Endothelial cell (in vitro differentiated cells): ENCODE data around the gene CALR. TPM values are rescaled to one million over a fixed set of nuclear protein-coding genes. Genes with fewer than 3 reads are reported as not detected.
"Not testable (repeated sequence)": the region's sequence is repeated elsewhere in the genome, so short reads cannot be mapped to it uniquely, and the experiment has no call there.

Source experiments
- DNase-seq: peaks from one replicate; pipeline ENCODE4 v3.0.0; 2021; ENCODE audit warnings: low spot score
- H3K27ac Mint-ChIP-seq: one replicate; pipeline ENCODE4 v1.8.0; 2021; ENCODE audit warnings: mixed read lengths, inconsistent platforms; ENCODE audit not compliant: unreplicated experiment
- H3K27me3 Mint-ChIP-seq: one replicate; pipeline ENCODE4 v1.8.0; 2021; ENCODE audit warnings: mild to moderate bottlenecking, moderate library complexity, mixed read lengths, inconsistent platforms; ENCODE audit not compliant: unreplicated experiment
- H3K36me3 Mint-ChIP-seq: one replicate; pipeline ENCODE4 v1.8.0; 2021; ENCODE audit warnings: mild to moderate bottlenecking, low read depth, mixed read lengths, inconsistent platforms; ENCODE audit not compliant: unreplicated experiment
- H3K4me1 Mint-ChIP-seq: one replicate; pipeline ENCODE4 v1.8.0; 2021; ENCODE audit warnings: mild to moderate bottlenecking, mixed read lengths, inconsistent platforms; ENCODE audit not compliant: unreplicated experiment
- H3K4me3 Mint-ChIP-seq: one replicate; pipeline ENCODE4 v1.8.0; 2021; ENCODE audit warnings: mild to moderate bottlenecking, mixed read lengths, inconsistent platforms; ENCODE audit not compliant: unreplicated experiment
- H3K9me3 Mint-ChIP-seq: one replicate; pipeline ENCODE4 v1.8.0; 2021; ENCODE audit warnings: mixed read lengths, inconsistent platforms; ENCODE audit not compliant: unreplicated experiment
- long read RNA-seq: library from polyadenylated mRNA; unstranded; transcript quantifications from one replicate; pipeline ENCODE4 v2.0.0, GENCODE V29; 2020; ENCODE audit not compliant: unreplicated experiment
- total RNA-seq: library from RNA; stranded (reverse); fragmentation: NEBNext Ultra II Directional; extraction: Animal tissue kit (Norgen Biotek cat#: 25700); gene quantifications from one replicate; pipeline ENCODE4 v1.2.1, GENCODE V29; 2021; ENCODE audit not compliant: unreplicated experiment
- TF ChIP-seq, protein P1 (sequence below): fragments of 200-600 bp; sonication (generic); IDR thresholded peaks from one replicate; pipeline ENCODE4 v1.5.0; 2021; ENCODE audit warnings: antibody characterized with exemption; ENCODE audit not compliant: unreplicated experiment

CALR gene
- 963 TPM for total RNA-seq
- long read RNA-seq, transcript CALR-201 (9 exons, 1,903 nt), result major isoform, 896 of 987 reads
- long read RNA-seq, partial matches to known transcripts, result 16 of 987 reads
- long read RNA-seq, other reads (novel, unspliced or antisense), result 73 of 987 reads

DNA sequence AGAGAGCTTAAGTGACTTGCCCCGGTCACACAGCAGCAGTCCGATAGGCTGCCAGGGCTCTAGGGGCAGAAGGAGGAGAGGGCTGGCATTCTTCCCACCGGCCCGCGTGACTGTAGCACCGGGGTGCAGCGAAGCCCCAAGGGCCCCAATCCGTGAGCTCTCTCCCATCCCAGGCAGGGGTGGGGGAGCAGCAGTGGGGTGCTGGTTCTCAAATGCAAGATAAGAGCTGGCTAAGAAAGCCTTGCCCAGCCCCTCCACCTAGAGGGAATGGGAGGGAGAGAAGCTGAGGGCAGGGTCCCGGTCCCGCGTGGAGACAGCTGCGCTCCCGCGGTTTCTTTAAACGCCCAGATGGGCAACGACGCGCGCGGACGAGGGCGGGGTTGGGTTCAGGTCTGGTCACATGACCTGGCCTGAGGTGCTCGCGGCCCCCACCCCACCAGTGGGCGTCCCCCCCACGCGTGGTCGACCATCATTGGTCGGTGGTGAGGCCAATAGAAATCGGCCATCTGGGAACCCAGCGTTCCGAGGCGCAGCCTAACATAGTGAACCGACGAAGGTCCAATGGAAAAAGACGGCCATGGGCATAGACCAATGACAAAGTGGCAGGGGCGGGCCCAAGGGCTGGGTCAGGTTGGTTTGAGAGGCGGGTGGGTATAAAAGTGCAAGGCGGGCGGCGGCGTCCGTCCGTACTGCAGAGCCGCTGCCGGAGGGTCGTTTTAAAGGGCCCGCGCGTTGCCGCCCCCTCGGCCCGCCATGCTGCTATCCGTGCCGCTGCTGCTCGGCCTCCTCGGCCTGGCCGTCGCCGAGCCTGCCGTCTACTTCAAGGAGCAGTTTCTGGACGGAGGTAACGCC, at the start of gene CALR:
CALR (plus strand) TSS at position 683 of the 852 bp plus-strand sequence; CDS start at position 754, 71 bp downstream.
- Mint-ChIP-seq H3K4me3 (peak within 1 kb of the TSS; percentile 100), H3K27me3 (peaks cover 6% of the 10 kb centered on the region), H3K9me3 (no peaks in the 10 kb centered on the region), H3K27ac (peak within 1 kb of the TSS; percentile 93), H3K4me1 (peaks cover 33% of the 10 kb centered on the region), H3K36me3 (peaks cover 28% of the 10 kb centered on the region)
- peak; percentile 97 for DNase-seq
- TF ChIP-seq, protein P1, sequence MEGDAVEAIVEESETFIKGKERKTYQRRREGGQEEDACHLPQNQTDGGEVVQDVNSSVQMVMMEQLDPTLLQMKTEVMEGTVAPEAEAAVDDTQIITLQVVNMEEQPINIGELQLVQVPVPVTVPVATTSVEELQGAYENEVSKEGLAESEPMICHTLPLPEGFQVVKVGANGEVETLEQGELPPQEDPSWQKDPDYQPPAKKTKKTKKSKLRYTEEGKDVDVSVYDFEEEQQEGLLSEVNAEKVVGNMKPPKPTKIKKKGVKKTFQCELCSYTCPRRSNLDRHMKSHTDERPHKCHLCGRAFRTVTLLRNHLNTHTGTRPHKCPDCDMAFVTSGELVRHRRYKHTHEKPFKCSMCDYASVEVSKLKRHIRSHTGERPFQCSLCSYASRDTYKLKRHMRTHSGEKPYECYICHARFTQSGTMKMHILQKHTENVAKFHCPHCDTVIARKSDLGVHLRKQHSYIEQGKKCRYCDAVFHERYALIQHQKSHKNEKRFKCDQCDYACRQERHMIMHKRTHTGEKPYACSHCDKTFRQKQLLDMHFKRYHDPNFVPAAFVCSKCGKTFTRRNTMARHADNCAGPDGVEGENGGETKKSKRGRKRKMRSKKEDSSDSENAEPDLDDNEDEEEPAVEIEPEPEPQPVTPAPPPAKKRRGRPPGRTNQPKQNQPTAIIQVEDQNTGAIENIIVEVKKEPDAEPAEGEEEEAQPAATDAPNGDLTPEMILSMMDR, result no peak

DNA sequence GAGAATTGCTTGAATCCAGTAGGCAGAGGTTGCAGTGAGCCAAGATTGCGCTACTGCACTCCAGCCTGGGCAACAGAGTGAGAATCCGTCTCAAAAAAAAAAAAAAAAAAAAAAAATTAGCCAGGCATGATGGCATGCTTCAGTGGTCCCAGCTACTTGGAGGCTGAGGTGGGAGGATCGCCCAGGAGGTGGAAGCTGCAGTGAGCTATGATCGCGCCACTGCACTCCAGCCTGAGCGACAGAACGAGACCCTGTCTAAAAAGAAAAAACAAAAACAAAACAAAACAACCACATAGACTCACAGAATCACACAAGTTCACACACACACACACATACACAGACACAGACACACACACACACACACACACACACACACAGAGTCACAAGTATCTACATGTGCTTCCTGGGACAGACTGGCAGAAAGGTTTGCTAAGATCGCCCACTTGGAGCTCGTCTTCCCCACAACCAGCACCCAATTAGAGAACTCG, 48.1 kb upstream of the CALR start:
- Mint-ChIP-seq H3K27ac (peak overlapping the region; percentile 37), H3K4me3 (peak overlapping the region; percentile 97), H3K4me1 (peaks cover 14% of the 10 kb centered on the region), H3K27me3 (peaks cover 11% of the 10 kb centered on the region)
- not testable (repeated sequence) for H3K9me3 Mint-ChIP-seq, H3K36me3 Mint-ChIP-seq, DNase-seq

DNA sequence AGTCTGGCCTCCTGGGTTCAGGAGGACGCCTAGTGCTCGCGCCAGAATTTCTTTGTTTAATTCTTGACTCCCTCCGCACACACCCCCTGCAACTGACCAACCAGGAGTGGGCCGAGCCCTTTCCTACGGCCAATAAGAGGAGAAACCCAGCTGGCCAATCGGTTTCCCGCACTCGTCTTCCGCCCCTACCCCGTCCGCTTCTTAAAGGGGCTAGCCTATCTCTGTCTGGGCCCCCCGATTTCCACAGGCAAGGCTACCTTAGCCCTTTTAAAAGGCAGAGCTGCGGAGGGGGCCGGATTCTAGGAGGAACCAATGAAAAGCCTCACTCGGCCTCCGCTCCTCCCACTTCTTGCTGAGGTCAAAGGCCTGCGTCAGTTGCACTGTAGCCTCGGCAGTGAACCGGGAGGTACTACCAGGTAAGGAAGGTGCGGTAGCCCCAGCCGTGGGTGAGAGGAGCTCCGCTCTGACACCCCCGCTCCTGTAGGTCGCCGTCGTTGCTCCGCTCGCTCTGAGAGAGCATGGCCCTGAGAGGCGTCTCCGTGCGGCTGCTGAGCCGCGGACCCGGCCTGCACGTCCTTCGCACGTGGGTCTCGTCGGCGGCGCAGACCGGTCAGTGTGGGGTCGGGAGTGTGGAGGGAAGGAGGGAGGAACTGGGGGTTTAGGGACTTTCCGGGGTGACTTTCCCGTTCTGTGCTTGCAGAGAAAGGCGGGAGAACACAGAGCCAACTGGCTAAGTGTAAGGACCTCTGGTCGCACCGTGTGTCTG, 47.4 kb upstream of the CALR start, which contains the start of gene GCDH:
GCDH (plus strand) TSS at position 374 of the 766 bp plus-strand sequence; CDS start at position 519, 145 bp downstream.
- peaks cover 14% of the 10 kb centered on the region for H3K4me1 Mint-ChIP-seq
- peak within 1 kb of the TSS; percentile 97 for H3K4me3 Mint-ChIP-seq
- peak; percentile 89 for DNase-seq
- peak within 1 kb of the TSS; percentile 37 for H3K27ac Mint-ChIP-seq
- TF ChIP-seq, protein P1, result no peak
- H3K9me3 Mint-ChIP-seq, result no peaks in the 10 kb centered on the region
- H3K27me3 Mint-ChIP-seq, result peaks cover 11% of the 10 kb centered on the region
- H3K36me3 Mint-ChIP-seq, result peaks cover 4% of the 10 kb centered on the region

DNA sequence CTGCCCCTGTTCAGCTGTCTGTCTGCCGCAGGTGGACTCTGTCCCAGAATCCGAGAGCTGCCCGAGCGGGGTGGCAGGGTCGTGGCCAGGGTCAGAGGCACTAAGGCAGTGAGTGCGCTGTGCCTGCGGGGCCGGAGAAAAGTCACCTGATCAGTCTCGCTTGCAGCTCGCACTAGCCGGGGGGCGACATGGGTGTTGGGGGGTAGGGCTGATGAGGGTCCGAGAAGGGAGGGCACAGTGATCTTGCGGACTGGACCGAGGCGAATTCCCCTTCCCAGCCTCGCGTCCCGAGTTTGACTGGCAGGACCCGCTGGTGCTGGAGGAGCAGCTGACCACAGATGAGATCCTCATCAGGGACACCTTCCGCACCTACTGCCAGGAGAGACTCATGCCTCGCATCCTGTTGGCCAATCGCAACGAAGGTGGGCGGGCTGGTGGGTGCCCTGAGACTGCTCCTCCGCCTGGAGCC, 46.8 kb upstream of the CALR start:
- Mint-ChIP-seq H3K4me3 (peak overlapping the region; percentile 97), H3K27ac (no peak overlapping the region), H3K9me3 (no peaks in the 10 kb centered on the region), H3K36me3 (peaks cover under 1% of the 10 kb centered on the region), H3K27me3 (peaks cover 8% of the 10 kb centered on the region), H3K4me1 (peaks cover 10% of the 10 kb centered on the region)
- no peak for DNase-seq
- TF ChIP-seq, protein P1, result no peak

DNA sequence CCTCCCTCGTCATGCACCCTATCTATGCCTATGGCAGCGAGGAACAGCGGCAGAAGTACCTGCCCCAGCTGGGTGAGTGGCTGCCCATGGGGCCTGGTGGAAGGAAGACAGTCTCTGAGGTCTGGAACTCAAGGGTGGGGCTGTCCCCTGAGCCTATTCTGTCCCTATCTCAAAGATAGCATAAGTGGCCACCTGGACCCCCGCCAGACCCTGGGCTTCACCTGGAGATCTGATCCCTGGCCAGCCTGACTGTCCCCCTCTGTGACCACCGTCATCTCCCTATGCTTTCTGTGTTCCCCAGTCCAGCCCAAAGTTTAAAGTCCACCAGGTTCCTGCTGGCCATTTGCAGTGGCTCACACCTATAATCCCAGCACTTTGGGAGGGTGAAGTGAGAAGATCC, 44.8 kb upstream of the CALR start:
- H3K4me3 Mint-ChIP-seq, result no peak overlapping the region
- H3K27ac Mint-ChIP-seq, result no peak overlapping the region
- TF ChIP-seq, protein P1, result no peak
- H3K36me3 Mint-ChIP-seq, result no peaks in the 10 kb centered on the region
- H3K4me1 Mint-ChIP-seq, result peaks cover 9% of the 10 kb centered on the region
- peaks cover 6% of the 10 kb centered on the region for H3K27me3 Mint-ChIP-seq
- no peaks in the 10 kb centered on the region for H3K9me3 Mint-ChIP-seq
- DNase-seq, result no peak
